GM12891 (cell line): ENCODE measurements around the gene MDM2.

ENCODE experiments used
- DNase-seq: peaks from one replicate; pipeline ENCODE4 v3.0.0; 2011; ENCODE audit warnings: low spot score; ENCODE audit not compliant: insufficient read length
- FAIRE-seq: peaks from 2 replicates; lab custom pipeline; 2011; peaks lifted over from hg19 to GRCh38; lab: Jason Lieb, UNC
- PAX5 ChIP-seq: IDR thresholded peaks from 2 replicates; pipeline ENCODE4 v1.6.1; 2011; ENCODE audit warnings: low read length, moderate library complexity, mild to moderate bottlenecking; ENCODE audit not compliant: insufficient read depth, severe bottlenecking
- POLR2A ChIP-seq: IDR thresholded peaks from 2 replicates; pipeline ENCODE4 v1.6.1; 2011; ENCODE audit warnings: low read depth, low read length, control low read depth
- POLR2AphosphoS5 ChIP-seq: IDR thresholded peaks from 2 replicates; pipeline ENCODE4 v1.6.1; 2011; ENCODE audit warnings: low read depth, low read length, control low read depth
- POU2F2 ChIP-seq: IDR thresholded peaks from 2 replicates; pipeline ENCODE4 v1.6.1; 2011; ENCODE audit warnings: low read depth, mild to moderate bottlenecking, control low read depth, low read length, moderate library complexity
- SPI1 ChIP-seq: IDR thresholded peaks from 2 replicates; pipeline ENCODE4 v1.6.1; 2011; ENCODE audit warnings: low read depth, low read length, control low read depth
- TAF1 ChIP-seq: IDR thresholded peaks from 2 replicates; pipeline ENCODE4 v1.6.1; 2011; ENCODE audit warnings: low read depth, low read length, control low read depth

Gene MDM2

GRCh38 chr12:68769941-68770340, 38.0 kb upstream of the MDM2 start:
- FAIRE-seq (no peak), DNase-seq (no peak)
- TF ChIP-seq PAX5 (no peak), POLR2A (no peak), POLR2AphosphoS5 (no peak)

GRCh38 chr12:68771223-68771925, 36.6 kb upstream of the MDM2 start:
- no peak for FAIRE-seq
- TF ChIP-seq POU2F2, result no peak
- TF ChIP-seq POLR2A, result no peak
- TF ChIP-seq TAF1, result no peak
- no peak for TF ChIP-seq POLR2AphosphoS5
- TF ChIP-seq SPI1, result no peak
- TF ChIP-seq PAX5, result no peak

GRCh38 chr12:68772714-68773113, 35.3 kb upstream of the MDM2 start:
- TF ChIP-seq SPI1 (no peak), TAF1 (no peak), POLR2A (no peak)
- FAIRE-seq (no peak), DNase-seq (no peak)

More at GRCh38 chr12:68771223-68771925, 36.6 kb upstream of the MDM2 start:
- DNase-seq, result no peak

GRCh38 chr12:68773582-68773981, 34.4 kb upstream of the MDM2 start:
- no peak for FAIRE-seq

GRCh38 chr12:68775121-68775630, 32.8 kb upstream of the MDM2 start:
- no peak for TF ChIP-seq POLR2A
- TF ChIP-seq TAF1, result no peak
- no peak for TF ChIP-seq SPI1
- TF ChIP-seq PAX5, result no peak
- no peak for TF ChIP-seq POLR2AphosphoS5
- TF ChIP-seq POU2F2, result no peak
- DNase-seq (no peak), FAIRE-seq (no peak)

More at GRCh38 chr12:68773582-68773981, 34.4 kb upstream of the MDM2 start:
- TF ChIP-seq POU2F2, result no peak
- no peak for TF ChIP-seq POLR2A
- no peak for TF ChIP-seq POLR2AphosphoS5
- TF ChIP-seq SPI1, result no peak
- TF ChIP-seq PAX5, result no peak
- no peak for TF ChIP-seq TAF1
- no peak for DNase-seq

- FAIRE-seq (no peak), DNase-seq (no peak)
- no peak for TF ChIP-seq POLR2AphosphoS5
- TF ChIP-seq POU2F2, result no peak
- TF ChIP-seq TAF1, result no peak
- TF ChIP-seq POLR2A, result no peak
- TF ChIP-seq SPI1, result no peak
These were observed 30.9 kb upstream of the MDM2 start for GRCh38 chr12:68776976-68777610.

GRCh38 chr12:68779280-68779679, 28.7 kb upstream of the MDM2 start:
- DNase-seq (no peak), FAIRE-seq (no peak)
- TF ChIP-seq POLR2AphosphoS5 (no peak), POLR2A (no peak), TAF1 (no peak), SPI1 (no peak), PAX5 (no peak), POU2F2 (no peak)

- no peak for FAIRE-seq
- no peak for TF ChIP-seq POU2F2
- no peak for TF ChIP-seq POLR2A
- no peak for TF ChIP-seq POLR2AphosphoS5
- TF ChIP-seq PAX5, result no peak
- no peak for TF ChIP-seq SPI1
- TF ChIP-seq TAF1, result no peak
- DNase-seq, result no peak
These were observed 27.2 kb upstream of the MDM2 start for GRCh38 chr12:68780731-68781130.

- FAIRE-seq, result no peak
- no peak for DNase-seq
- TF ChIP-seq TAF1, result no peak
- TF ChIP-seq POLR2AphosphoS5, result no peak
- TF ChIP-seq PAX5, result no peak
- TF ChIP-seq POLR2A, result no peak
- no peak for TF ChIP-seq POU2F2
- no peak for TF ChIP-seq SPI1
These were observed 26.2 kb upstream of the MDM2 start for GRCh38 chr12:68781728-68782127.

- TF ChIP-seq POU2F2 (no peak), SPI1 (no peak), PAX5 (no peak)
- DNase-seq, result no peak
- no peak for FAIRE-seq
These were observed 24.0 kb upstream of the MDM2 start for GRCh38 chr12:68784015-68784414.

- TF ChIP-seq SPI1 (no peak), POLR2AphosphoS5 (no peak), TAF1 (no peak), POLR2A (no peak), PAX5 (no peak), POU2F2 (no peak)
- FAIRE-seq (no peak), DNase-seq (no peak)
These were observed 22.6 kb upstream of the MDM2 start for GRCh38 chr12:68785358-68785757.
